ENCODE results near the gene TMED10. TPM values are rescaled to one million over a fixed set of nuclear protein-coding genes. Genes with fewer than 3 reads are reported as not detected.
"Not testable (repeated sequence)": the region's sequence is repeated elsewhere in the genome, so short reads cannot be mapped to it uniquely, and the experiment has no call there.

Gene TMED10
- total RNA-seq, 2 experiments from 2014 or later = 173 to 179 TPM

DNA sequence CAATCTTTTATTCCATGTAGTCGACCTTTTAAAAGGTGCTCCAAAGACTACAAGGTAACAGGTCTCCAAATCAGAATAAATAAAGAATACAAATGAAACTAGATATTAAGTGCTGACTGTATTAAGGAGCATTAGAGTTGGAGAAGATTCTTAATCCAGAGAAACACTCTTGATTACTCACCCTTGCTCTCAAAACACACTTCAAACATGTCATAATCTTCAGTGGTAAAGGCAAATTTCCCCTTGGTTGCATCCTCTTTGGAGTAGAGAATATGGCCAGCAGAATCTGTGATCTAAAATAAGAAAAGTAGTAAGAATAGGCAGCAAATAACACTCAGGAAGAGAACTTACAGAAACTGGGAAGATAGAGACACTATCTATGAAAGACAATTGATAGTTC lies 24.6 kb downstream of the TMED10 start:
- POLR2A ChIA-PET = no interaction called here
- CTCF ChIA-PET = no interaction called here
- no peaks in the 10 kb centered on the region for H3K9me3 Mint-ChIP-seq
- H3K4me3 Mint-ChIP-seq = no peak overlapping the region
- DNase-seq = no peak
- no peaks in the 10 kb centered on the region for H3K27me3 Mint-ChIP-seq
- intact Hi-C loops (cut with micrococcal nuclease) = no loop called here
- H3K4me1 Mint-ChIP-seq (ENCODE audit: low read depth) = peaks cover 45% of the 10 kb centered on the region
- H3K27ac Mint-ChIP-seq = no peak overlapping the region
- ATAC-seq = no peak
- TF ChIP-seq, protein P1, sequence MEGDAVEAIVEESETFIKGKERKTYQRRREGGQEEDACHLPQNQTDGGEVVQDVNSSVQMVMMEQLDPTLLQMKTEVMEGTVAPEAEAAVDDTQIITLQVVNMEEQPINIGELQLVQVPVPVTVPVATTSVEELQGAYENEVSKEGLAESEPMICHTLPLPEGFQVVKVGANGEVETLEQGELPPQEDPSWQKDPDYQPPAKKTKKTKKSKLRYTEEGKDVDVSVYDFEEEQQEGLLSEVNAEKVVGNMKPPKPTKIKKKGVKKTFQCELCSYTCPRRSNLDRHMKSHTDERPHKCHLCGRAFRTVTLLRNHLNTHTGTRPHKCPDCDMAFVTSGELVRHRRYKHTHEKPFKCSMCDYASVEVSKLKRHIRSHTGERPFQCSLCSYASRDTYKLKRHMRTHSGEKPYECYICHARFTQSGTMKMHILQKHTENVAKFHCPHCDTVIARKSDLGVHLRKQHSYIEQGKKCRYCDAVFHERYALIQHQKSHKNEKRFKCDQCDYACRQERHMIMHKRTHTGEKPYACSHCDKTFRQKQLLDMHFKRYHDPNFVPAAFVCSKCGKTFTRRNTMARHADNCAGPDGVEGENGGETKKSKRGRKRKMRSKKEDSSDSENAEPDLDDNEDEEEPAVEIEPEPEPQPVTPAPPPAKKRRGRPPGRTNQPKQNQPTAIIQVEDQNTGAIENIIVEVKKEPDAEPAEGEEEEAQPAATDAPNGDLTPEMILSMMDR (IDR thresholded peaks at IDR 0.05) = no peak
- H3K36me3 Mint-ChIP-seq (ENCODE audit: low read depth) = peaks cover 31% of the 10 kb centered on the region

DNA sequence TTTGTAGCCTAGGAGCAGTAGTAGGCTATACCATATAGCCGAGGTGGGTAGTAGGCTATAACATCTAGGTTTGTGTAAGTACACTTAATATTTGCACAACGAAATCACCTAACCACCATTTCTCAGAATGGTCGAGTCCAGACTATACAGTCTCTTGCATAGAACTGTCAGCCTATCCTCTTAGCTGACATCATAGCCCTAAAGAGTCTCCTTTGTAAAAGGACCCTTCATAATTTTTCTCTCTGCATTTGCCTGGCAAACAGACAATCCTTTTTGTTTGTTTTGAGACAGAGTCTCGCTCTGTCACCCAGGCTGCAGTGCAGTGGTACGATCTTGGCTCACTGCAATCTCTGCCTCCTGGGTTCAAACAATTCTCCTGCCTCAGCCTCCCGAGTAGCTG lies 25.8 kb downstream of the TMED10 start:
- Mint-ChIP-seq H3K36me3 (ENCODE audit: low read depth) (peaks cover 40% of the 10 kb centered on the region), H3K4me1 (ENCODE audit: low read depth) (peaks cover 47% of the 10 kb centered on the region)
- H3K4me3 Mint-ChIP-seq; H3K27ac Mint-ChIP-seq; ATAC-seq; H3K27me3 Mint-ChIP-seq; H3K9me3 Mint-ChIP-seq; DNase-seq; intact Hi-C loops (cut with micrococcal nuclease): not testable (repeated sequence)
- POLR2A ChIA-PET = interaction anchor here (1.2 kb wide), 1 partner anchor 371 kb away, joined by 3 read pairs; no protein-coding TSS in a partner anchor
- CTCF ChIA-PET = interaction anchor here (1.3 kb wide), 1 partner anchor 152 kb away, joined by 4 read pairs; no protein-coding TSS in a partner anchor

DNA sequence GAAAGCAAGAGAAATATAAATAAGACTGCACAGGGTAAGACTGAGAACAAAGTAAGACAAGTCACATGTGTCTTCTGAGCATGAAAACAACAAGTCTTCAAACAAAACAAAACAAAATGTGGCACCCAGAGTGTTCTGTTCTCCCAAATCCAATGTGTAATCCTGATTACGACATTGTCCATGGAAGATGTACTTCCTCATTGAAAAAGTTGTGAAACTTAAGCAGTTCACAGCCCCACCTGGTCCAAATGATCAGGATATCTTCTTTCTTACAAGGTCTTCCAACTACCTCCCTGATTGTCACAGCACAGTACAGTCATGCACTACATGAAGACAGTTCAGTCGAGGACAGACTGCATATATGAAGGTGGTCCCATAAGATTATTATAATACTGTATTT lies 26.3 kb downstream of the TMED10 start:
- ChIA-PET CTCF (interaction anchor here (1.3 kb wide), 1 partner anchor 152 kb away, joined by 4 read pairs; no protein-coding TSS in a partner anchor), POLR2A (interaction anchor here (1.2 kb wide), 1 partner anchor 371 kb away, joined by 3 read pairs; no protein-coding TSS in a partner anchor)
- ATAC-seq = no peak
- TF ChIP-seq, protein P1 (IDR thresholded peaks at IDR 0.05) = no peak
- peaks cover 39% of the 10 kb centered on the region for H3K36me3 Mint-ChIP-seq (ENCODE audit: low read depth)
- DNase-seq = no peak
- H3K9me3 Mint-ChIP-seq = no peaks in the 10 kb centered on the region
- no peak overlapping the region for H3K4me3 Mint-ChIP-seq
- intact Hi-C loops (cut with micrococcal nuclease) = no loop called here
- H3K27me3 Mint-ChIP-seq = no peaks in the 10 kb centered on the region
- peaks cover 44% of the 10 kb centered on the region for H3K4me1 Mint-ChIP-seq (ENCODE audit: low read depth)
- H3K27ac Mint-ChIP-seq = peak overlapping the region; percentile 22

DNA sequence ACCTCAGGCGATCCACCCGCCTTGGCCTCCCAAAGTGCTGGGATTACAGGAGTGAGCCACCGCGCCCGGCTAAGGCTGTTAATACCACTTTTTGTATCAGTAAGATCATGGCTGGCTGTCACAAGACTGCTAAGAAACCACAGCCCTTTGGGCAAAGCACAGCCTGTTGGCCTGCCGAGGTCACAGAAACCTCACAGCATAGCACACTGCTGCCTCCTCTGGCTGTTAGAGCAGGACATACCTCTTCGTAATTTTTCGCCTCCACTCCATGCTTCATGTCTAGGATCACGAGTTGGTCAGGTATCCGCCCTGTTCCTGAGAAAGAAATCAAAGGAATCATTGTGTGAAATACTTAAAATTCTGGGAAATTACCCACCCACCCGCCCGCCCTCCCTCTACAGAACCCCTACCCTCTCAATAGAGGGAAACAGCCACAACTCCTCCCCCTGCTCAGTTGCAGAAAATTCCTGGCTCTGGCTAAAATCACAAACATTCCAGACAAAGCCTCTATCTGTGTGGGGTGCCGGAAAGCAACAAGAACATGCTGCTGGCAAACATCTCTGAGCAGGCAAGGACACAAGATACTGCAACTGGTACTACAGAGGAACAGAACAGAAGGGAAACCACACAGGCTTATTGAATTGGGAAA lies 28.9 kb downstream of the TMED10 start:
- intact Hi-C loops (cut with micrococcal nuclease) = no loop called here
- peak; percentile 47 for DNase-seq
- peak; percentile 67 for ATAC-seq
- Mint-ChIP-seq H3K27me3 (no peaks in the 10 kb centered on the region), H3K27ac (no peak overlapping the region), H3K9me3 (no peaks in the 10 kb centered on the region), H3K36me3 (ENCODE audit: low read depth) (peaks cover 53% of the 10 kb centered on the region), H3K4me3 (no peak overlapping the region), H3K4me1 (ENCODE audit: low read depth) (peaks cover 59% of the 10 kb centered on the region)
- ChIA-PET POLR2A (no interaction called here), CTCF (interaction anchor here (1.8 to 14.6 kb wide), 2 partner anchors 8 to 154 kb away, joined by 4 to 268 read pairs; no protein-coding TSS in a partner anchor)
- TF ChIP-seq, protein P1 (IDR thresholded peaks at IDR 0.05) = no peak

DNA sequence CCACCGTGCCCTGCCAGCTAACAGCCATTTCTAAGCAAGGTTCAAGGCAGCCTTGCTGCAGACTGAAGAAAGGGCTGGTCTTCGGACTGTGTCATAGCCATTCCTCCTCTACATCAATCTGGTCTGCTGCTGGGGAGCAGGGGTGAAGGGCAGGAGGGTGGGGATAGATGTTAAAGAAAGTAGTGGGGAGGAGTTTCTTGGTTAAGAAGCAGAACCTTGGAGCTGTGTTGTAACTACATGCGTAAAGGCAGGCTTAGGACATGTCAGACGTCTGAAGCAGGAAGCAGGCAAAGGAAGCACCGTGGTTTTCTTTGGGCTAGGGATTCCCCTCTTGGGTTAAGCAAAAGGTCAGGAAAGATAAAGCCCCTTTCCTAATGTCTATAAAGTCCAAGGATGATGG lies 31.5 kb downstream of the TMED10 start:
- Mint-ChIP-seq H3K36me3 (ENCODE audit: low read depth) (peaks cover 45% of the 10 kb centered on the region), H3K27me3 (no peaks in the 10 kb centered on the region), H3K4me1 (ENCODE audit: low read depth) (peaks cover 64% of the 10 kb centered on the region), H3K9me3 (no peaks in the 10 kb centered on the region), H3K27ac (peak overlapping the region; percentile 22), H3K4me3 (no peak overlapping the region)
- ATAC-seq = peak; percentile 73
- CTCF ChIA-PET = interaction anchor here (14.6 kb wide), 1 partner anchor 157 kb away, joined by 268 read pairs; no protein-coding TSS in a partner anchor
- peak; percentile 35 for DNase-seq
- TF ChIP-seq, protein P1 (IDR thresholded peaks at IDR 0.05) = no peak
- POLR2A ChIA-PET = interaction anchor here (1.3 kb wide), 1 partner anchor 102 kb away, joined by 5 read pairs; no protein-coding TSS in a partner anchor
- intact Hi-C loops (cut with micrococcal nuclease) = no loop called here
